GM13976 (cell line): ENCODE data around the gene CHMP1B.

Source experiments
- DNase-seq: peaks from one replicate; pipeline ENCODE4 v3.0.0; 2012; ENCODE audit warnings: low spot score
- CTCF ChIP-seq: IDR thresholded peaks from 2 replicates; pipeline ENCODE4 v1.5.1; 2012; ENCODE audit warnings: borderline replicate concordance, mild to moderate bottlenecking; ENCODE audit not compliant: insufficient read depth; ENCODE audit errors: extremely low read depth, missing control alignments, control extremely low read depth
- in situ Hi-C: fragments of 300-500 bp; cut with MboI; formaldehyde crosslinking; loops from one replicate; pipeline ENCODE4 v1.12.0; 2022; ENCODE audit warnings: low sequenced_read_pairs, mixed read lengths, inconsistent platforms; ENCODE audit not compliant: unreplicated experiment

Gene CHMP1B

GRCh38 chr18:11902522-11903292 lies 51.5 kb downstream of the CHMP1B start:
- no peak for TF ChIP-seq CTCF
- in situ Hi-C loops, result no loop called here

More at GRCh38 chr18:11902522-11903292, 51.5 kb downstream of the CHMP1B start:
- no peak for DNase-seq
